MG63 (cell line): ENCODE results near the gene ABCC9. TPM values are rescaled to one million over a fixed set of nuclear protein-coding genes. Genes with fewer than 3 reads are reported as not detected.
A peak's percentile ranks its signal among the peaks of the same experiment; 100 is the strongest.

ENCODE experiments used
- DNase-seq: peaks from one replicate; pipeline ENCODE4 v3.0.0-alpha.2; 2020
- H3K27me3 ChIP-seq: fragments of 250-450 bp; sonication (Bioruptor Pico); 2 replicates; pipeline ENCODE4 v1.5.1; 2020; ENCODE audit warnings: mild to moderate bottlenecking, moderate library complexity
- H3K36me3 ChIP-seq: fragments of 250-450 bp; sonication (Bioruptor Pico); 2 replicates; pipeline ENCODE4 v1.5.1; 2020; ENCODE audit warnings: mild to moderate bottlenecking, moderate library complexity
- H3K4me3 ChIP-seq: fragments of 250-450 bp; sonication (Bioruptor Pico); 2 replicates; pipeline ENCODE4 v1.5.1; 2020; ENCODE audit warnings: mild to moderate bottlenecking, moderate library complexity
- H3K9me3 ChIP-seq: fragments of 250-450 bp; sonication (Bioruptor Pico); 2 replicates; pipeline ENCODE4 v1.5.1; 2020; ENCODE audit warnings: mild to moderate bottlenecking, moderate library complexity
- total RNA-seq: library from RNA; depleted of rRNA; stranded (reverse); fragments of >200 nt; shearing (Covaris generic); gene quantifications from 2 replicates; pipeline ENCODE4 v1.2.3, GENCODE V29; 2014; ENCODE audit warnings: low replicate concordance; rRNA removed

ABCC9 gene
- not detected in 2 replicates for total RNA-seq

- peak; percentile 29 for DNase-seq
- Histone ChIP-seq H3K36me3 (no peaks in the 10 kb centered on the region), H3K27me3 (peaks cover 27% of the 10 kb centered on the region), H3K4me3 (peak within 1 kb of the TSS; percentile 32), H3K9me3 (no peaks in the 10 kb centered on the region)
Observed at GRCh38 chr12:21940549-21941505, at the start of gene ABCC9. TSS of gene ABCC9 (minus strand) at chr12:21941426. CDS start at chr12:21936674, 4,752 bp downstream.

GRCh38 chr12:21989819-21990412 lies 48.7 kb upstream of the ABCC9 start:
- no peak for DNase-seq
- Histone ChIP-seq H3K9me3 (no peaks in the 10 kb centered on the region), H3K4me3 (no peak overlapping the region), H3K27me3 (no peaks in the 10 kb centered on the region; the same call in 1 of the 2 replicates), H3K36me3 (no peaks in the 10 kb centered on the region)

DNA sequence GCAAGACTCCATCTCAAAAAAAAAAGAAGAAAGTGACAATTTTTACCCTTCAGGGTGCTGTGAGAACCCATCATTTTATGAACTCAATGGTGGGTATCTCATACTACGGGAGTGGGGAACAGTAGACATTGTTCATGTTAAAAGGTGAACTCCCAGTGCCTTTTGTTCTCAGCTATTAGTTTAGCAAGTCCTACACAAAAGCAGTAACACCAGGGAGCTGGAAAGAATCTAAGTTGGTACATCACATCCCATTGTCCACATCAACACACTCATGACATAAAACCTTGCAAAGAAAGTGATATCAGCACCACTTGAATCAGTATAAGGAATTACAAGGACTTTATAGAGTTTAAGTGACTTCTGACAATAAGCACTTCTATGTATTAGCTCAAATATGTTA lies 47.4 kb upstream of the ABCC9 start:
- no peak for DNase-seq
- Histone ChIP-seq H3K27me3 (no peaks in the 10 kb centered on the region), H3K4me3 (no peak overlapping the region), H3K36me3 (no peaks in the 10 kb centered on the region), H3K9me3 (no peaks in the 10 kb centered on the region)

DNA sequence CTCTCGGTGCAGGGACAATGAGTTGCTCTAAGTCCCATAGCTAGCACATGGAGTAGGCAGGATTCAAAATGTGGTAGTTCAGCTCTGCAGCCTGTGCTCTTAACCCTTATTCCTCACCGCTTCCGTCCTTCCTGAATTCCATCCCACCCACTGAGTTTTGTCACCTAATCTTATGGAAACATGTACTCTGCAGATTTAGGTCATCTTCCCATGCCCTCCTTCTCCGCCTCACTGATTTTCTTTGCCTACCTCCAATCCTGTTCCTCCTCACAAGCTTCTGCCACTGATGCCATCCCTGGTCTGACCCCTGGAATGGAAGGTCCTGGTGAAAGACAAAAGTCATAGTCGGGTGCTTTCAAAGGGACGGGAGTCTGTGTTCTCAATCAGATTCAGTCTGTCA lies 46.5 kb upstream of the ABCC9 start:
- Histone ChIP-seq H3K9me3 (no peaks in the 10 kb centered on the region), H3K4me3 (no peak overlapping the region), H3K27me3 (no peaks in the 10 kb centered on the region), H3K36me3 (no peaks in the 10 kb centered on the region)
- no peak for DNase-seq

GRCh38 chr12:21985155-21985554 lies 43.9 kb upstream of the ABCC9 start:
- no peaks in the 10 kb centered on the region for H3K36me3 ChIP-seq
- DNase-seq = no peak
- H3K4me3 ChIP-seq = no peak overlapping the region
- H3K27me3 ChIP-seq = no peaks in the 10 kb centered on the region
- no peaks in the 10 kb centered on the region for H3K9me3 ChIP-seq

GRCh38 chr12:21984375-21984774 lies 43.1 kb upstream of the ABCC9 start:
- H3K27me3 ChIP-seq = no peaks in the 10 kb centered on the region; the same call in 1 of the 2 replicates
- no peak for DNase-seq
- no peaks in the 10 kb centered on the region for H3K9me3 ChIP-seq
- no peak overlapping the region for H3K4me3 ChIP-seq
- no peaks in the 10 kb centered on the region for H3K36me3 ChIP-seq

GRCh38 chr12:21983095-21983494 lies 41.9 kb upstream of the ABCC9 start:
- no peaks in the 10 kb centered on the region for H3K36me3 ChIP-seq
- DNase-seq = no peak
- H3K4me3 ChIP-seq = no peak overlapping the region
- H3K9me3 ChIP-seq = no peaks in the 10 kb centered on the region
- H3K27me3 ChIP-seq = no peaks in the 10 kb centered on the region; the same call in 1 of the 2 replicates

DNA sequence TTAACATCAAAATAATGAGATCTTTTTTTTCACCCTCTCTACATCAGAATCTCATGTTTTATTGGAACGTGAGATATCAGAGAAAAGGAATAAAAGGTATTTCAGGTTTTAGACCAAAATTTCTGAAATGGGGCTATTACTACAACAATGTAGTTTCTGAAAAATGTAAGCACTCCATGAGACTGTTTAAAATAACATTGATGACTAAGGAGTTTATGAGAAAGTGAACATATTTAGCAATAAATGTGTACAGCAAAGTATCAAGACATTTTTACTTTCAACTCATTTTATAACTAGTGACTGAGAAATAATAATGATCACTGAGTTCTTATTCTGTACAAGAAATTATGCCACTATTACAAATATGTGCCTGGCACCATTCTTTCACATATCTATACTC lies 39.3 kb upstream of the ABCC9 start:
- Histone ChIP-seq H3K9me3 (no peaks in the 10 kb centered on the region), H3K36me3 (no peaks in the 10 kb centered on the region), H3K27me3 (no peaks in the 10 kb centered on the region; the same call in 1 of the 2 replicates), H3K4me3 (no peak overlapping the region)
- DNase-seq = no peak

GRCh38 chr12:21975293-21975692 lies 34.1 kb upstream of the ABCC9 start:
- Histone ChIP-seq H3K9me3 (no peaks in the 10 kb centered on the region), H3K27me3 (no peaks in the 10 kb centered on the region; the same call in 1 of the 2 replicates), H3K36me3 (no peaks in the 10 kb centered on the region), H3K4me3 (no peak overlapping the region)
- no peak for DNase-seq

- H3K36me3 ChIP-seq = no peaks in the 10 kb centered on the region
- H3K27me3 ChIP-seq = no peaks in the 10 kb centered on the region
- no peak for DNase-seq
- no peaks in the 10 kb centered on the region for H3K9me3 ChIP-seq
- H3K4me3 ChIP-seq = no peak overlapping the region
Observed at GRCh38 chr12:21973221-21973620, 32.0 kb upstream of the ABCC9 start.

GRCh38 chr12:21972055-21972454 lies 30.8 kb upstream of the ABCC9 start:
- Histone ChIP-seq H3K4me3 (no peak overlapping the region), H3K9me3 (no peaks in the 10 kb centered on the region), H3K36me3 (no peaks in the 10 kb centered on the region), H3K27me3 (no peaks in the 10 kb centered on the region)
- no peak for DNase-seq

DNA sequence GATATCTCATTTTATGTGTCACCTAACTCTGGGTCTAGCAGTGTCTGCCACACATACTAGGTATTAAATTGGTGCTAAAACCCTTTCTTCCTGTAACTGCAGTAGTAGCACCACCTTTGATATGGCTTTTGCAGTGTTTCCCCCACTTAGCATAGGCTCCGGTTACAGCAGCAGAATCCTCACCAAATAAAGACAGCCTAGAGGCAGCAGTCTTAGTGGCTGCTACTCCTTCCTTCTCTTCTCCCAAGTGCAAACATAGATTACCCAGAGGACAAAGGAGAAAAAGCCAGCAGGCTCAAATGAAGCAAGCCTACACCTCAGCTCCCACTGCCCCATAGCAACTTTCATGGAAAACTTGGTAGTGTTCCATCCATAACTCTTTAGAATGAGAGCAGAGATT lies 30.1 kb upstream of the ABCC9 start:
- H3K4me3 ChIP-seq = no peak overlapping the region
- H3K27me3 ChIP-seq = no peaks in the 10 kb centered on the region
- H3K9me3 ChIP-seq = no peaks in the 10 kb centered on the region
- H3K36me3 ChIP-seq = no peaks in the 10 kb centered on the region
- no peak for DNase-seq

- H3K9me3 ChIP-seq = no peaks in the 10 kb centered on the region
- no peaks in the 10 kb centered on the region for H3K36me3 ChIP-seq
- no peak for DNase-seq
- no peaks in the 10 kb centered on the region; the same call in 1 of the 2 replicates for H3K27me3 ChIP-seq
- H3K4me3 ChIP-seq = no peak overlapping the region
Observed at GRCh38 chr12:21962821-21963220, 21.6 kb upstream of the ABCC9 start.

- H3K4me3 ChIP-seq = no peak overlapping the region
- DNase-seq = peak; percentile 24
- no peaks in the 10 kb centered on the region for H3K9me3 ChIP-seq
- no peaks in the 10 kb centered on the region; the same call in 1 of the 2 replicates for H3K27me3 ChIP-seq
- H3K36me3 ChIP-seq = no peaks in the 10 kb centered on the region
Observed at GRCh38 chr12:21962236-21962635, 21.0 kb upstream of the ABCC9 start.

- Histone ChIP-seq H3K27me3 (no peaks in the 10 kb centered on the region), H3K4me3 (no peak overlapping the region), H3K36me3 (no peaks in the 10 kb centered on the region), H3K9me3 (no peaks in the 10 kb centered on the region; the same call in 1 of the 2 replicates)
- no peak for DNase-seq
Observed at GRCh38 chr12:21950649-21951048, 9.4 kb upstream of the ABCC9 start.

- Histone ChIP-seq H3K9me3 (no peaks in the 10 kb centered on the region; the same call in 1 of the 2 replicates), H3K4me3 (no peak overlapping the region), H3K27me3 (no peaks in the 10 kb centered on the region), H3K36me3 (no peaks in the 10 kb centered on the region)
- no peak for DNase-seq
Observed at GRCh38 chr12:21949036-21949435, 7.8 kb upstream of the ABCC9 start.

DNA sequence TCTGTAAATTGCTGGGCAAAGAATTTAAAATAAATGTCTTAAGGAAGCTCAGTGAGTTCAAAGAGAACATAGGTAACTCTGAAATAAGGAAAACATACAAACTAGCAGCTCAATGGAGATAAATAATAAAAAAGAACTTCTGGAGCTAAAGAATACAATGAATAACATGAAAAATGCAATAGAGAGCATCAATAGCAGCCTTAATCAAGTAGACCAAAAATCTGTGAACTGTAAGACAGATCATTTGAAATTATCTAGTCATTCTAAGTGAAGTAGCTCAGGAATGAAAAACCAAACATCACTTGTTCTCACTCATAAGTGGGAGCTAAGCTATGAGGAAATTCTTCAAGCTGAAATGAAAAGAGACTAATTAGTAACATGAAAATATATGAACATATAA lies 5.8 kb upstream of the ABCC9 start:
- no peak overlapping the region for H3K4me3 ChIP-seq
- no peaks in the 10 kb centered on the region for H3K36me3 ChIP-seq
- H3K9me3 ChIP-seq = no peaks in the 10 kb centered on the region; the same call in 1 of the 2 replicates
- peaks cover 2% of the 10 kb centered on the region for H3K27me3 ChIP-seq
- DNase-seq = no peak
